OCI-LY3 (cell line): ENCODE data around the gene CYP46A1.
A peak's percentile ranks its signal among the peaks of the same experiment; 100 is the strongest.

Experiments
- H2AFZ ChIP-seq: fragments of 200-600, 300-600 bp; shearing (Covaris generic); 2 replicates; pipeline ENCODE4 v1.6.0; 2014; ENCODE audit warnings: antibody characterized with exemption, low read depth, low read length
- H3K27ac ChIP-seq: fragments of 200-600, 300-600 bp; sonication (generic); 2 replicates; pipeline ENCODE4 v1.5.1; 2014; ENCODE audit warnings: mild to moderate bottlenecking, low read length, moderate library complexity, mixed read lengths
- H3K27me3 ChIP-seq: fragments of 200-600, 300-600 bp; sonication (generic); 2 replicates; pipeline ENCODE4 v1.6.1; 2014; ENCODE audit warnings: low read depth, low read length, mixed read lengths
- H3K36me3 ChIP-seq: fragments of 200-600, 300-600 bp; sonication (generic); replicated peaks from 2 replicates; pipeline ENCODE3; 2014; ENCODE audit warnings: low read depth, low read length, mixed read lengths
- H3K4me1 ChIP-seq: fragments of 300-600, 200-600 bp; sonication (generic); 2 replicates; pipeline ENCODE4 v1.6.1; 2014; ENCODE audit warnings: low read length, mixed read lengths
- H3K4me2 ChIP-seq: fragments of 200-600, 300-600 bp; sonication (generic); 2 replicates; pipeline ENCODE4 v1.6.1; 2014; ENCODE audit warnings: low read length, mixed read lengths
- H3K4me3 ChIP-seq: fragments of 300-600, 200-600 bp; sonication (generic); 2 replicates; pipeline ENCODE4 v1.5.1; 2014; ENCODE audit warnings: antibody characterized with exemption, mild to moderate bottlenecking, low read length, moderate library complexity
- H3K79me2 ChIP-seq: fragments of 300-600, 200-600 bp; shearing (Covaris generic); 2 replicates; pipeline ENCODE4 v1.6.1; 2014; ENCODE audit warnings: mild to moderate bottlenecking, low read length, mixed read lengths
- H3K9ac ChIP-seq: fragments of 300-600, 200-600 bp; shearing (Covaris generic); 2 replicates; pipeline ENCODE4 v1.6.0; 2014; ENCODE audit warnings: mild to moderate bottlenecking, low read length, moderate library complexity
- H3K9me3 ChIP-seq: fragments of 200-600, 300-600 bp; shearing (Covaris generic); 2 replicates; pipeline ENCODE4 v1.6.1; 2014; ENCODE audit warnings: low read length, mixed read lengths; ENCODE audit not compliant: insufficient read depth
- H4K20me1 ChIP-seq: fragments of 200-600, 300-600 bp; sonication (generic); 2 replicates; pipeline ENCODE4 v1.6.1; 2016; ENCODE audit warnings: low read length, mixed read lengths; ENCODE audit not compliant: insufficient read depth
- EZH2phosphoT487 ChIP-seq: fragments of 200-600 bp; shearing (Covaris generic); IDR thresholded peaks from 2 replicates; pipeline ENCODE4 v1.6.1; 2018; ENCODE audit warnings: antibody characterized with exemption, mixed run types, low read depth
- TF ChIP-seq, protein P1 (sequence below): fragments of 200-600, 300-600 bp; sonication (generic); IDR thresholded peaks from 2 replicates; pipeline ENCODE4 v1.5.1; 2014; ENCODE audit warnings: antibody characterized with exemption, low read length, low read depth

The CYP46A1 gene

GRCh38 chr14:99728231-99728920 is 44.3 kb downstream of the CYP46A1 start:
- no peak overlapping the region for H3K4me3 ChIP-seq
- H3K4me2 ChIP-seq, result no peak overlapping the region
- H3K27me3 ChIP-seq, result peaks cover 17% of the 10 kb centered on the region
- H3K27ac ChIP-seq, result no peak overlapping the region
- H3K9me3 ChIP-seq, result no peaks in the 10 kb centered on the region
- H4K20me1 ChIP-seq, result no peaks in the 10 kb centered on the region
- H3K79me2 ChIP-seq, result no peaks in the 10 kb centered on the region
- no peaks in the 10 kb centered on the region for H3K4me1 ChIP-seq
- H3K9ac ChIP-seq, result no peak overlapping the region
- no peaks in the 10 kb centered on the region for H3K36me3 ChIP-seq
- TF ChIP-seq, protein P1, sequence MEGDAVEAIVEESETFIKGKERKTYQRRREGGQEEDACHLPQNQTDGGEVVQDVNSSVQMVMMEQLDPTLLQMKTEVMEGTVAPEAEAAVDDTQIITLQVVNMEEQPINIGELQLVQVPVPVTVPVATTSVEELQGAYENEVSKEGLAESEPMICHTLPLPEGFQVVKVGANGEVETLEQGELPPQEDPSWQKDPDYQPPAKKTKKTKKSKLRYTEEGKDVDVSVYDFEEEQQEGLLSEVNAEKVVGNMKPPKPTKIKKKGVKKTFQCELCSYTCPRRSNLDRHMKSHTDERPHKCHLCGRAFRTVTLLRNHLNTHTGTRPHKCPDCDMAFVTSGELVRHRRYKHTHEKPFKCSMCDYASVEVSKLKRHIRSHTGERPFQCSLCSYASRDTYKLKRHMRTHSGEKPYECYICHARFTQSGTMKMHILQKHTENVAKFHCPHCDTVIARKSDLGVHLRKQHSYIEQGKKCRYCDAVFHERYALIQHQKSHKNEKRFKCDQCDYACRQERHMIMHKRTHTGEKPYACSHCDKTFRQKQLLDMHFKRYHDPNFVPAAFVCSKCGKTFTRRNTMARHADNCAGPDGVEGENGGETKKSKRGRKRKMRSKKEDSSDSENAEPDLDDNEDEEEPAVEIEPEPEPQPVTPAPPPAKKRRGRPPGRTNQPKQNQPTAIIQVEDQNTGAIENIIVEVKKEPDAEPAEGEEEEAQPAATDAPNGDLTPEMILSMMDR, result no peak
- H2AFZ ChIP-seq, result no peak overlapping the region

DNA sequence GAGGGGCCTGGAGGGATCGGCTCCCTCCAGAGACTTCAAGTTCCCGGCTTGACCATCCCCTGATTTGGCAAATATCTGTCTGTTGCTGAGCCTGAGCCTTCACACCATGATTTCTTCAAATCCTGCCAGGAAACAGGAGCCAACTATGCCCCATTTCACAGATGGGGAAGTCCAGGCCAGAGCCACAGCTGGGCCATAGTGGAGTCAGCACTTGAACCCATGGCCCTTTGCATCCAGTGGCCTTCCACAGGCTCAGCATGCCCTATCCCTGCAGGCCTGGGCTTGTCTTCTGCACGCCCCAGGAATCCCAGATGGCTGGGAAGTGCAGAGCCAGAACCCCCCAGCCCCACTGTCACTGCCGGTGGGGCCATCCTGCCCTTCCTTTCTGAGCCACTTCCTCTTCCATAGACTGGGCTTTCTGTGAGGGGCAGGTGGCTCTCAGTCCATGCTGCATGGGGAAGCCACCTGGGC is 44.9 kb downstream of the CYP46A1 start:
- Histone ChIP-seq H3K9me3 (no peaks in the 10 kb centered on the region), H4K20me1 (no peaks in the 10 kb centered on the region)
- TF ChIP-seq, protein P1, result no peak

DNA sequence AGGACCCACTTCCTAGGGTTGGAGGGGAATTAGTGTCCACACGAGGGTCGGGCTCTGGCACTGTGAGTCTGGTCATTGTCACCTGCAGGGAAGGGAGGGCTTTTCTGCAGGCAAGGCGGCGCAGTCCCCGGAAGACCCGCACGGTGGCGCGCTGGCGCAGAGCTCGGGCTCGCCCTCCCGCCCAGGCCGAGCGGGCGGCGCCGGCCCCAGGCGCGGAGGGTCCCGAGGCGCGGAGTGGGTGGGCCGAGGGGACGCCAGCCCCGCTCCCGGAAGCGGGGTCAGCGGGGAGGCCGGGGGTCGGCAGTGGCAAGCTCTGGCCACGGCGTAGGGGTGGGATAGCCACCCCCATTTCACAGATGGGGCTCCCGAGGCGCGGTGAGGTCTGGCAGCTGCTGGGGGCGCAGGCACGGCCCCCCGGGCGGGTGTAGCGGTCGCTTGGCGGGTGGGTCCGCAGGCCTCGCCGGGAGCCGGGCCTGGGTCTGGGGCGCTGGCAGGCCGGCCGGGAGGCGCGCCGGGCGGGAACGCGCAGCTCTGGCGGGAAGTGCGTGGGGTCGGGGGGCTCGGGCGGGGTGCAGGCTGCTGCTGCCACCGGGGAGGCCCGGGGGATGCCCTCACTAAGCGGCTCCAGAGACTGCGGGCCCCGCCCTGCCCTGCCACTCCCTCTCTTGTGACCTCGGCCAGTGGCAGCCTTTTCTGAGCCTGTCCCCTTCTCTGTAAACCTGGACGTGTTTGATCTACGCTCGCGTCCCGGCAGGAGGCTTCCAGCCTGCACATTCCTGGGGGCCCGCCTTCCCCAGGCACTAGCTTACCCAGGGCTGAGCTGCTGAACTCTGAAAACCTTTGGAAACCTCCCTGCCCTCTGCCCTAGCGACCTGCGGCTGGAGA is 46.1 kb downstream of the CYP46A1 start:
- peak overlapping the region; percentile 75 for H3K4me3 ChIP-seq
- no peak overlapping the region for H3K27ac ChIP-seq
- H3K9ac ChIP-seq, result peak overlapping the region; percentile 33; the same call in 1 of the 2 replicates
- no peaks in the 10 kb centered on the region for H4K20me1 ChIP-seq
- H3K4me1 ChIP-seq, result no peaks in the 10 kb centered on the region
- peaks cover 35% of the 10 kb centered on the region for H3K27me3 ChIP-seq
- H3K9me3 ChIP-seq, result no peaks in the 10 kb centered on the region
- H3K36me3 ChIP-seq, result no peaks in the 10 kb centered on the region
- H3K4me2 ChIP-seq, result peak overlapping the region; percentile 72
- TF ChIP-seq, protein P1, result peak; percentile 81
- no peak for TF ChIP-seq EZH2phosphoT487
- no peak overlapping the region for H2AFZ ChIP-seq
- no peaks in the 10 kb centered on the region for H3K79me2 ChIP-seq

More for the DNA sequence above, 44.9 kb downstream of the CYP46A1 start:
- Histone ChIP-seq H3K9ac (no peak overlapping the region), H3K4me2 (no peak overlapping the region), H3K4me1 (no peaks in the 10 kb centered on the region), H3K79me2 (no peaks in the 10 kb centered on the region), H3K27ac (no peak overlapping the region), H3K36me3 (no peaks in the 10 kb centered on the region), H3K27me3 (peaks cover 23% of the 10 kb centered on the region), H3K4me3 (no peak overlapping the region), H2AFZ (no peak overlapping the region)

DNA sequence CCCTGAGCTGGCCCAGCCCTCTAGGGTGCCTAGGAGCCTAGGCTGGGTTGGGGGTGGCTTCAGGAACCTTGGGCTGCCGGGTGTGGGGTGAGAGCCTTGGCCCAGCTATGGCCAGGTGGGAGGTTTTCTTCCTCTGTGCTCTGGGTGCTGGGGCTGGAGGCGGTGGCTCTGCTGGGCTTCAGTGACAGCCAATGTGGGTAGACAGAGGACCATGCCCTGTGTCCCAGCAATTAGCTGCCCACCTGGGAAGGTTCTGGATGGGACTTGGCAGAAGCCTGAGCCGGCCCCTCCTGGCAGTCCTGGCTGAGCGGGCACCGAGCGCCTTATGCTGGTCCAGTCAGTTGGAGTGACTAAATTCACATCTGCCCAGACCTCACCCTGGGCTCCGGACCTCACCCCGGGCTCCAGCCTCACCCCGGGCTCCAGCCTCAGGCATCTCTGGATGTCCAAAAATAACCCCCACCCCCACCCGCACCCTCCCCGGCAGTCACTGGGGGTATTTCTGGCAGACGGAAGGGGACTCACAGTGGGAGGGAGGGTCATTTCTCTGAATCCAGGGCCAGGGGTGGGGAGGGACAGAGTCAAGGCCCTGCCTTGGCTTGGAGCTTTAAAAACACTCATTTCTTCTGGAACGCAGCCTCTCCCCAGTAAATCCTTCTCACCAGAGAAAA is 46.9 kb downstream of the CYP46A1 start:
- no peaks in the 10 kb centered on the region for H3K79me2 ChIP-seq
- no peaks in the 10 kb centered on the region for H3K36me3 ChIP-seq
- no peaks in the 10 kb centered on the region for H4K20me1 ChIP-seq
- H3K27ac ChIP-seq, result no peak overlapping the region
- H3K4me1 ChIP-seq, result no peaks in the 10 kb centered on the region
- H3K9me3 ChIP-seq, result no peaks in the 10 kb centered on the region
- no peak overlapping the region for H3K4me2 ChIP-seq
- H3K9ac ChIP-seq, result no peak overlapping the region
- peaks cover 28% of the 10 kb centered on the region for H3K27me3 ChIP-seq
- TF ChIP-seq, protein P1, result no peak
- TF ChIP-seq EZH2phosphoT487, result no peak
- H2AFZ ChIP-seq, result no peak overlapping the region
- H3K4me3 ChIP-seq, result no peak overlapping the region
